LNCAP (cell line): ENCODE measurements around the gene RPP40.

Experiments used
- TF ChIP-seq, protein P1 (sequence below): fragments of 450-650 bp; IDR thresholded peaks from 2 replicates; pipeline ENCODE4 v1.5.1; 2017; ENCODE audit warnings: mild to moderate bottlenecking

The RPP40 gene, protein sequence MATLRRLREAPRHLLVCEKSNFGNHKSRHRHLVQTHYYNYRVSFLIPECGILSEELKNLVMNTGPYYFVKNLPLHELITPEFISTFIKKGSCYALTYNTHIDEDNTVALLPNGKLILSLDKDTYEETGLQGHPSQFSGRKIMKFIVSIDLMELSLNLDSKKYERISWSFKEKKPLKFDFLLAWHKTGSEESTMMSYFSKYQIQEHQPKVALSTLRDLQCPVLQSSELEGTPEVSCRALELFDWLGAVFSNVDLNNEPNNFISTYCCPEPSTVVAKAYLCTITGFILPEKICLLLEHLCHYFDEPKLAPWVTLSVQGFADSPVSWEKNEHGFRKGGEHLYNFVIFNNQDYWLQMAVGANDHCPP

DNA sequence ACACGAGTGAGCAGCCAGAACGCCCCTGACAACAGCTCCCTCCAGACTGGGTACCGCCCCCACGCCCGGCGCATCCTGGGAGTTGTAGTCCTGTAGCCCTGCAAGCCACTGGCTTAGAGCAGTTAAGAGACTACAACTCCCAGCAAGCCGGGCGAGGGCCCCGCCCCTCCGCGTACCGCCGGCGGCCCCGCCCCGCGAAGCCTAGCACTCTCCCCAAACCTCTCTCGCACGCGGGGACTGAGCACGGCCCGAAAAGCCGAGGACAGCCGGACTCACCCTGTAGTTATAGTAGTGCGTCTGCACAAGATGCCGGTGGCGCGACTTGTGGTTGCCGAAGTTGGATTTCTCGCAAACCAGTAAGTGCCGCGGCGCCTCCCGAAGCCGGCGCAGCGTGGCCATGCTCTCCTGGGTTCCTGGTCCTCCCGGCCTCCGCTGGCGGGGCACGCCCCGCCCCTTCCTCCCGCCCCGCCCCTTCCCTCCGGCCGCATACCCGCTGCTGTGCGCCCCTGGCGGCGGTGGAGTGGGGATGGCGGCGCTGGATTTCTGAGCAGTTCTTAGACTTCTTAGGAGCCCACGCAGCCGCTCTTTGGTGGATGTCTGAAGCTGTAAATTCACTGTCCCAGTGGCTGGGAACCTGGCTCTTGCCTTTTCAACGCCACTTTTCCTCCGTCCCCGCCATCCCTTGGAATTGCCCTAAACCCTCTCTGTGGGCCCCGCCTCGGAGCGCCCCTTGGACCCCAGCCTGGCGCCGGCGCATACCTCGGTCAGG, at the start of gene RPP40:
Gene RPP40, minus strand, starts transcription at position 434 of the 769 bp plus-strand sequence. Its CDS starts 35 bp downstream, at position 399.
- TF ChIP-seq, protein P1, sequence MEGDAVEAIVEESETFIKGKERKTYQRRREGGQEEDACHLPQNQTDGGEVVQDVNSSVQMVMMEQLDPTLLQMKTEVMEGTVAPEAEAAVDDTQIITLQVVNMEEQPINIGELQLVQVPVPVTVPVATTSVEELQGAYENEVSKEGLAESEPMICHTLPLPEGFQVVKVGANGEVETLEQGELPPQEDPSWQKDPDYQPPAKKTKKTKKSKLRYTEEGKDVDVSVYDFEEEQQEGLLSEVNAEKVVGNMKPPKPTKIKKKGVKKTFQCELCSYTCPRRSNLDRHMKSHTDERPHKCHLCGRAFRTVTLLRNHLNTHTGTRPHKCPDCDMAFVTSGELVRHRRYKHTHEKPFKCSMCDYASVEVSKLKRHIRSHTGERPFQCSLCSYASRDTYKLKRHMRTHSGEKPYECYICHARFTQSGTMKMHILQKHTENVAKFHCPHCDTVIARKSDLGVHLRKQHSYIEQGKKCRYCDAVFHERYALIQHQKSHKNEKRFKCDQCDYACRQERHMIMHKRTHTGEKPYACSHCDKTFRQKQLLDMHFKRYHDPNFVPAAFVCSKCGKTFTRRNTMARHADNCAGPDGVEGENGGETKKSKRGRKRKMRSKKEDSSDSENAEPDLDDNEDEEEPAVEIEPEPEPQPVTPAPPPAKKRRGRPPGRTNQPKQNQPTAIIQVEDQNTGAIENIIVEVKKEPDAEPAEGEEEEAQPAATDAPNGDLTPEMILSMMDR: peak; percentile 74

DNA sequence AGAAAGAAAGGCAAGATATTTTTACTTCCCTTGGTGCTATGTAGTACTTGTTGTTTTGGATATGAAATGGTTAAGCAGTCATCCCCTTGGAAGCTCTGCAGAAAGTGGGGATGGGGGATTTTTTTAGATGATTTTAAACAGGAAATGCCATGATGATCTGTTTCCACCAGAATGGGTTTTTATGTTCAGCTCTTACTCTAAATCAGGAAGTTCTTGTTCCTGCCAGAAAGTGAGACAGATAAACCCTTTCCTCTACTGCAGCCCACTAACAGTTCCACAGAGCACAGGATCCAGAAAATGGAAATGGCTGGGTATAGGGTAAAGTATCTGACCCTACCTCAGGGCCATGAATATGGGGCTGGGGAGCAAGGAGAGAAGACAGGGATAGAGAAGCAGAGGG, 49.2 kb upstream of the RPP40 start:
- TF ChIP-seq, protein P1: no peak

DNA sequence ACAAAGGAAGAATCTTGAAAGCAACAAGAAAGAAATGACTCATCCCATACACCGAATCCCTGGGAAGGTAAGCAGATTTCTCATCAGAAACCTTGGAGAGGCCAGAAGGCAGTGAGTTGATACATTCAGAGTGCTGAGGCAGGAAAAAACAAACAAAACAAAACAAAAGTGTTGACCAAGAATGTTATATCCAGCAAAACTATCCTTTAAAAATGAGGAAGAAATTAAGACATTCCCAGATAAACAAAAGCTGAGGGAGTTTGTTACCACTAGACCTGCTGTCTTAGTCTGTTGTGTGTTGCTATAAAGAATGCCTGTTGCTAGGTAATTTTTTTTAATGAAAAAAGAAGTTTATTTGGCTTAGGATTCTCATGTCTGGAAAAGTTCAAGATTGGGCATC, 47.6 kb upstream of the RPP40 start:
- TF ChIP-seq, protein P1: no peak

DNA sequence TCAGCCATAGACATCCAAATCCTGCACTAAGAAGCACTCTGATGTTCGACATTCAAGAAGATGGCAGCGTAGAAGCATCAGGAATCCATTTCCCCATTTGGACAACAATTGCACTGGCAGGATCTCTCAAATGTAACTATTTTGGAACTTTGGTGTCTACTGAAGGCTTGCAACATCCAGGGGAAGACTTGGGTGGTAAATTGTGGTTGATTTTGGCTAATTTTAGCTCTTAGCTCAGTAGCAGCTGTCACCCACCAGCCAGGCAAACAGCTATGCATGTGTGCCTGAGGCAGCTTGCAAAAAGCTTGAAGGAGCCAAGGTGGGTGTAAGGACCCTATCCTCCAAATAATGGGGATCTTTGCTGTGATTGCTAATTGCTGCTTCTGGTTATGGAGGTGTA, 46.2 kb upstream of the RPP40 start:
- TF ChIP-seq, protein P1: no peak

DNA sequence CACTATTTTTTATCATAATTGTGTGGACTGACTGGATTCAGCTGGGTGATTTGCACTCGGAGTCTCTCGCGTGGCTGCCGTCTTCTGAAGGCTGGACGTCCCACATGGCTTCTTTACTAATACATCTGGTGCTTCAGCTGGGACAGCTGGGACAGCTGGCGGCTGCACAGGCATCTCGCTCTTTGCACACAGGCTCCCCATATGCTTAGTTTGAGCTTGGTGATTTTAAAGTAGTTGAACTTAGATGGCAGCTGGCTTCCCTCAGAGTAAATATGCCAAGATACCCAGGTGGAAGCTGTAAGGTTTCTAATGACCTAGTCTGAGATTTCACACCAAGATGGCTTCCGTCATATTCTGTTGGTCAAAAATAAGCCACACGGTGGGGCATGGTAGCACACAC, 42.6 kb upstream of the RPP40 start:
- TF ChIP-seq, protein P1: no peak

DNA sequence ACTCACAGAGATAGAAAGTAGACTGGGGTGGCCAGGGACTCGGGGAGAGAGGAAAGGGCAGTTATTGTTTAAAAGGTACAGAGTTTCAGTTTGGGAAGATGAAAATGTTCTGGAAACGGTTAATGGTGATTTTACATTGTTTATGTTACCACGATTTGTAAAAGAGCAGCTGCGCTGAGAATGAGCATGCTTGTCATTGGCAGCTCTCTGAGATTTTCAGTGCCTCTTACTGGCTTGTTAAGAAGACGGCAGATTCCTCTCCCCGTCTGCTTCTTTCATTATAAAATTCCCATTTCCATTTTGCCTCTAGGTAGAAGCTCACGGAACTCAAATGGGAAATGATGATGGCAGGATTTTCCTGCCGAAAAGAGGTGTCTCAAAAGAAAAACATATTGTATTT, 41.6 kb upstream of the RPP40 start:
- TF ChIP-seq, protein P1: no peak

DNA sequence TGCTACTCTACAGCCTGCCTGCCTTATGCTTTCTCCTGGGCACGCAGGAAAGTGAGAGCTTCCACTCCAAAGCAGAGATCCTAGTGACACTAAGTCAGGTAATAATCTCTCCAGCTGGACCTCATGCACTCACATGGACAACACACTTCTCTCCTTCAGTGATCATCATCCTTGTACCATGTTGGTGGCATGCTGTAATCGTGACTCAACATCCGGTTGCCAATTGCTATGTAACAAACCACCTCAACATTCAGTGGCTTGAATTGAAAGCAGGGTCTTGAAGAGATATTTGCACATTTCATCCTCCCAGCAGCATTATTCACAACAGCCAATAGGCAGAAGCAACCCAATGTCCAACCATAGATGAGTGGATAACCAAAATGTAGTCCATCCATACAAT, 41.0 kb upstream of the RPP40 start:
- TF ChIP-seq, protein P1: no peak
